C4-2B (cell line): ENCODE data around the gene CYB5RL.
A peak's percentile ranks its signal among the peaks of the same experiment; 100 is the strongest.

Source experiments
- H3K27ac ChIP-seq: fragments of 450-650 bp; 2 replicates; pipeline ENCODE4 v1.5.1; 2017
- CTCF ChIP-seq: fragments of 450-650 bp; conservative IDR thresholded peaks from 2 replicates; pipeline ENCODE4 v1.5.1; 2017; ENCODE audit warnings: mild to moderate bottlenecking
- ZFX ChIP-seq: fragments of 450-650 bp; IDR thresholded peaks from 2 replicates; pipeline ENCODE4 v1.6.1; 2017

Gene CYB5RL

GRCh38 chr1:54157401-54157800 lies 42.4 kb downstream of the CYB5RL start:
- TF ChIP-seq ZFX = no peak
- TF ChIP-seq CTCF = no peak
- no peak overlapping the region for H3K27ac ChIP-seq

- TF ChIP-seq ZFX (no peak), CTCF (no peak)
Observed at GRCh38 chr1:54156986-54157385, 42.8 kb downstream of the CYB5RL start.

GRCh38 chr1:54156201-54156600 lies 43.6 kb downstream of the CYB5RL start:
- no peak for TF ChIP-seq ZFX
- TF ChIP-seq CTCF = no peak

More at GRCh38 chr1:54156986-54157385, 42.8 kb downstream of the CYB5RL start:
- no peak overlapping the region for H3K27ac ChIP-seq

GRCh38 chr1:54153535-54154439 lies 46.0 kb downstream of the CYB5RL start:
- TF ChIP-seq ZFX (no peak), CTCF (no peak)
- peak overlapping the region; percentile 52 for H3K27ac ChIP-seq

More at GRCh38 chr1:54156201-54156600, 43.6 kb downstream of the CYB5RL start:
- H3K27ac ChIP-seq = no peak overlapping the region

GRCh38 chr1:54152696-54153095 lies 47.1 kb downstream of the CYB5RL start, which contains the start of gene CDCP2:
CDCP2 (minus strand) TSS chr1:54153000; CDS start chr1:54152922, 78 bp downstream.
- no peak for TF ChIP-seq CTCF
- peak within 1 kb of the TSS; percentile 52 for H3K27ac ChIP-seq

GRCh38 chr1:54151013-54151412 lies 48.8 kb downstream of the CYB5RL start:
- H3K27ac ChIP-seq = no peak overlapping the region
- TF ChIP-seq CTCF = no peak
- TF ChIP-seq ZFX = no peak
